K562 (cell line): ENCODE results near the gene VARS1. TPM values are rescaled to one million over a fixed set of nuclear protein-coding genes. Genes with fewer than 3 reads are reported as not detected.

Source experiments
- DIDO1 ChIP-seq: fragments of 450-650 bp; IDR thresholded peaks from 2 replicates; pipeline ENCODE4 v1.6.1; 2016; ENCODE audit warnings: low read depth, missing biosample characterization, missing genetic modification characterization
- NBN ChIP-seq: fragments of 450-650 bp; IDR thresholded peaks from 2 replicates; pipeline ENCODE4 v1.6.1; 2016; ENCODE audit warnings: low read depth, mild to moderate bottlenecking
- NR2F6 ChIP-seq: fragments of 450-650 bp; formaldehyde crosslinking; IDR thresholded peaks from 2 replicates; pipeline ENCODE4 v1.4.0; 2020; ENCODE audit warnings: mild to moderate bottlenecking
- POLR2A ChIP-seq: fragments of 450-650 bp; conservative IDR thresholded peaks from 2 replicates; pipeline ENCODE4 v1.6.1; 2016
- PTTG1 ChIP-seq: fragments of 450-650 bp; IDR thresholded peaks from 2 replicates; pipeline ENCODE4 v1.6.1; 2016; ENCODE audit warnings: low read depth, mild to moderate bottlenecking, missing genetic modification characterization, missing compliant biosample characterization
- RBM14 ChIP-seq: fragments of 200-400 bp; formaldehyde crosslinking; IDR thresholded peaks from 2 replicates; pipeline ENCODE4 v1.6.1; 2018; ENCODE audit warnings: low read depth, mild to moderate bottlenecking, low read length, moderate library complexity, borderline replicate concordance; ENCODE audit not compliant: insufficient read depth
- TAF15 ChIP-seq: fragments of 200-400 bp; formaldehyde crosslinking; IDR thresholded peaks from 2 replicates; pipeline ENCODE4 v1.6.1; 2017; ENCODE audit warnings: mild to moderate bottlenecking, low read depth, low read length, moderate library complexity
- TRIM28 ChIP-seq: fragments of 450-650 bp; IDR thresholded peaks from 2 replicates; pipeline ENCODE4 v1.6.1; 2017
- ZBTB40 ChIP-seq, 2 experiments: fragments of 450-650 bp in 1 of 2; sonication (generic) in 1 of 2; formaldehyde crosslinking in 1 of 2; IDR thresholded peaks; 2 replicates each; pipeline versions ENCODE4 v1.7.1 to v1.9.0; 2016 to 2022; ENCODE audit warnings: inconsistent platforms in 1 of 2, mild to moderate bottlenecking in 1 of 2, missing genetic modification reagents in 1 of 2
- polyA plus RNA-seq, 8 experiments: library from polyadenylated mRNA; depleted of rRNA in 4 of 8; stranded (reverse) in 5 of 8; unstranded in 3 of 8; fragments of >200 nt; fragmentation: Nextera tagmentation in 2 of 8; fragmentation: Illumina TruSeq in 1 of 8; extraction: Ambion mirVana in 2 of 8; extraction: Trizol in 1 of 8; gene quantifications; 2 replicates each; pipeline versions ENCODE4 v1.2.1 to v1.2.3, GENCODE V29; 2011 to 2014; ENCODE audit warnings: inconsistent platforms in 1 of 8, missing spikeins in 1 of 8
- total RNA-seq, 7 experiments: library from RNA; depleted of rRNA in 6 of 7; stranded (reverse); fragments of >200 nt in 6 of 7; fragmentation: Illumina TruSeq in 2 of 7; extraction: Trizol in 2 of 7; gene quantifications; 2 replicates each; pipeline versions ENCODE4 v1.2.1 to v1.2.3, GENCODE V29; 2011 to 2021; ENCODE audit warnings: low replicate concordance in 1 of 7
- TF ChIP-seq, protein P1 (sequence below): fragments of 250-450 bp; sonication (Bioruptor Pico); IDR thresholded peaks from 2 replicates; pipeline ENCODE4 v1.8.0; 2021; ENCODE audit warnings: mild to moderate bottlenecking, moderate library complexity

VARS1 gene
- total and polyA plus RNA-seq, 9 of the 15 experiments (the other 6 are each of a cell fraction or from before 2014, with no cell fraction given), result 2.9 to 488 (median 130) TPM

DNA sequence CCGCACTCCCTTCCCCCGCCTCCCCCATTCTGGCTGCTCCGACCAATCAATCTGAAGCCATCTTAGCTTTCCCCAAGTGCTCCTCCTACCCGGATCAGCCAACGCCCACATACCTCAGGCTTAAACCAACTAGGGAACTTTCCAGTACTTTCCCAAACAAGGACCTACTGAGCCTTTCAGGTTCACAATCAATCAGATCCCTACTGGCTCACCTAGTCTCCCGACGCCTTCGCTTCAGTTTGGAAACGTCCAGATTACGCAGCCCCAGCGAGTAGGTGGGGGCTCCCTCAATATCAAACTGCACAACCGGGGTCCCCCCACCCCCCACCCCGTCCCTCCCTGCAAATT is 19.1 kb upstream of the VARS1 start (continued):
- TF ChIP-seq RBM14 (no peak), TRIM28 (0 out of 2 replicates have a peak, but pooled peaks have one; percentile 32), NBN (no peak), NR2F6 (CRISPR knock-in tag) (no peak), DIDO1 (tag) (no peak), PTTG1 (tag) (no peak), ZBTB40 (IDR thresholded peaks at IDR 0.05) (no peak), ZBTB40 (CRISPR knock-in tag; IDR thresholded peaks at IDR 0.05) (no peak), TAF15 (no peak), POLR2A (no peak)
- TF ChIP-seq, protein P1, sequence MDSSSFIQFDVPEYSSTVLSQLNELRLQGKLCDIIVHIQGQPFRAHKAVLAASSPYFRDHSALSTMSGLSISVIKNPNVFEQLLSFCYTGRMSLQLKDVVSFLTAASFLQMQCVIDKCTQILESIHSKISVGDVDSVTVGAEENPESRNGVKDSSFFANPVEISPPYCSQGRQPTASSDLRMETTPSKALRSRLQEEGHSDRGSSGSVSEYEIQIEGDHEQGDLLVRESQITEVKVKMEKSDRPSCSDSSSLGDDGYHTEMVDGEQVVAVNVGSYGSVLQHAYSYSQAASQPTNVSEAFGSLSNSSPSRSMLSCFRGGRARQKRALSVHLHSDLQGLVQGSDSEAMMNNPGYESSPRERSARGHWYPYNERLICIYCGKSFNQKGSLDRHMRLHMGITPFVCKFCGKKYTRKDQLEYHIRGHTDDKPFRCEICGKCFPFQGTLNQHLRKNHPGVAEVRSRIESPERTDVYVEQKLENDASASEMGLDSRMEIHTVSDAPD (CRISPR knock-in tag), result no peak
